SU-DHL-6 (cell line): ENCODE measurements around the gene SBK3.

ENCODE experiments used
- H2AFZ ChIP-seq: fragments of 200-600 bp; sonication (generic); 2 replicates; pipeline ENCODE4 v1.6.1; 2014; ENCODE audit warnings: low read depth, mild to moderate bottlenecking, moderate library complexity, mixed read lengths, antibody characterized with exemption, low read length; ENCODE audit not compliant: severe bottlenecking
- H3F3A ChIP-seq: fragments of 200-600 bp; shearing (Covaris generic); 2 replicates; pipeline ENCODE4 v1.6.0; 2016; ENCODE audit warnings: antibody characterized with exemption, mild to moderate bottlenecking; ENCODE audit not compliant: insufficient read depth
- H3K27ac ChIP-seq: fragments of 200-600 bp; sonication (generic); 2 replicates; pipeline ENCODE4 v1.5.1; 2016; ENCODE audit warnings: low read depth, mild to moderate bottlenecking, low read length, moderate library complexity, mixed read lengths
- H3K27me3 ChIP-seq: fragments of 200-600 bp; sonication (generic), shearing (Covaris generic); 2 replicates; pipeline ENCODE4 v1.6.0; 2014; ENCODE audit warnings: mild to moderate bottlenecking, low read length
- H3K36me3 ChIP-seq: fragments of 200-600 bp; sonication (generic); 2 replicates; pipeline ENCODE4 v1.6.1; 2014; ENCODE audit warnings: mild to moderate bottlenecking, low read length, mixed read lengths
- H3K4me2 ChIP-seq: fragments of 300-600, 200-600 bp; shearing (Covaris generic), sonication (generic); 2 replicates; pipeline ENCODE4 v1.6.0; 2014; ENCODE audit warnings: low read length, low read depth, mild to moderate bottlenecking; ENCODE audit not compliant: poor library complexity, severe bottlenecking
- H3K4me3 ChIP-seq: fragments of 200-600 bp; sonication (generic); 2 replicates; pipeline ENCODE4 v1.5.1; 2014; ENCODE audit warnings: antibody characterized with exemption, low read length, mild to moderate bottlenecking, mixed read lengths; ENCODE audit not compliant: insufficient read depth, poor library complexity, severe bottlenecking
- H3K79me2 ChIP-seq: fragments of 200-600 bp; sonication (generic); 2 replicates; pipeline ENCODE4 v1.6.1; 2014; ENCODE audit warnings: mild to moderate bottlenecking, low read length, moderate library complexity; ENCODE audit not compliant: insufficient read depth
- H3K9ac ChIP-seq: fragments of 200-600 bp; sonication (generic); 2 replicates; pipeline ENCODE4 v1.7.0; 2014; ENCODE audit warnings: mild to moderate bottlenecking, low read length
- H3K9me2 ChIP-seq: fragments of 200-600 bp; sonication (generic); replicated peaks from 2 replicates; pipeline ENCODE4 v1.6.1; 2014; ENCODE audit warnings: low read length; ENCODE audit not compliant: insufficient read depth
- H3K9me3 ChIP-seq: fragments of 200-600 bp; sonication (generic); 2 replicates; pipeline ENCODE4 v1.6.1; 2014; ENCODE audit warnings: low read length, mixed read lengths; ENCODE audit not compliant: insufficient read depth
- H4K20me1 ChIP-seq: fragments of 200-600 bp; sonication (generic); 2 replicates; pipeline ENCODE4 v1.6.1; 2014; ENCODE audit warnings: low read depth, mild to moderate bottlenecking, antibody characterized with exemption, low read length, moderate library complexity, mixed read lengths
- CTCF ChIP-seq: fragments of 200-600 bp; sonication (generic); IDR thresholded peaks from one replicate; pipeline ENCODE4 v1.5.1; 2017; ENCODE audit warnings: antibody characterized with exemption, mild to moderate bottlenecking, low read length, moderate library complexity; ENCODE audit not compliant: insufficient read depth, poor library complexity, severe bottlenecking
- EZH2phosphoT487 ChIP-seq: fragments of 200-600 bp; sonication (generic), shearing (Covaris generic); conservative IDR thresholded peaks from 2 replicates; pipeline ENCODE4 v1.6.1; 2018; ENCODE audit warnings: mild to moderate bottlenecking, antibody characterized with exemption, low read length, moderate library complexity, mixed read lengths

SBK3 gene

GRCh38 chr19:55536951-55537740 lies 8.2 kb downstream of the SBK3 start, which contains the start of gene SBK2:
Gene SBK2 (minus strand): TSS chr19:55537133. CDS start chr19:55536294, 839 bp downstream.
- H2AFZ ChIP-seq, result no peak within 1 kb of the TSS
- H3K27me3 ChIP-seq, result no peaks in the 10 kb centered on the region
- H3K9me2 ChIP-seq, result no peaks in the 10 kb centered on the region
- H3K4me2 ChIP-seq, result no peak within 1 kb of the TSS
- H3K36me3 ChIP-seq, result no peaks in the 10 kb centered on the region
- H3K9ac ChIP-seq, result no peak within 1 kb of the TSS
- no peak for TF ChIP-seq CTCF
- TF ChIP-seq EZH2phosphoT487, result no peak
- H3F3A ChIP-seq, result no peaks in the 10 kb centered on the region
- no peaks in the 10 kb centered on the region for H3K79me2 ChIP-seq
- no peak within 1 kb of the TSS for H3K4me3 ChIP-seq
- no peaks in the 10 kb centered on the region for H4K20me1 ChIP-seq
- H3K27ac ChIP-seq, result no peak within 1 kb of the TSS
- H3K9me3 ChIP-seq, result no peaks in the 10 kb centered on the region

GRCh38 chr19:55536366-55536765 lies 9.0 kb downstream of the SBK3 start:
- Histone ChIP-seq H3K4me2 (no peak overlapping the region), H3K9ac (no peak overlapping the region)

GRCh38 chr19:55535965-55536350 lies 9.4 kb downstream of the SBK3 start:
- H3K4me2 ChIP-seq, result no peak overlapping the region

More at GRCh38 chr19:55536366-55536765, 9.0 kb downstream of the SBK3 start:
- Histone ChIP-seq H3K9me2 (no peaks in the 10 kb centered on the region), H3K79me2 (no peaks in the 10 kb centered on the region), H3F3A (no peaks in the 10 kb centered on the region), H3K27me3 (no peaks in the 10 kb centered on the region), H3K36me3 (no peaks in the 10 kb centered on the region), H3K9me3 (no peaks in the 10 kb centered on the region), H3K27ac (no peak overlapping the region), H4K20me1 (no peaks in the 10 kb centered on the region), H2AFZ (no peak overlapping the region), H3K4me3 (no peak overlapping the region)
- no peak for TF ChIP-seq EZH2phosphoT487
- no peak for TF ChIP-seq CTCF

More at GRCh38 chr19:55535965-55536350, 9.4 kb downstream of the SBK3 start:
- no peak overlapping the region for H3K27ac ChIP-seq
- H3K4me3 ChIP-seq, result no peak overlapping the region
- no peaks in the 10 kb centered on the region for H3K79me2 ChIP-seq
- H3F3A ChIP-seq, result no peaks in the 10 kb centered on the region
- H3K36me3 ChIP-seq, result no peaks in the 10 kb centered on the region
- H3K27me3 ChIP-seq, result no peaks in the 10 kb centered on the region
- H3K9ac ChIP-seq, result no peak overlapping the region
- no peaks in the 10 kb centered on the region for H4K20me1 ChIP-seq
- H2AFZ ChIP-seq, result no peak overlapping the region
- no peaks in the 10 kb centered on the region for H3K9me2 ChIP-seq
- TF ChIP-seq CTCF, result no peak
- TF ChIP-seq EZH2phosphoT487, result no peak
- no peaks in the 10 kb centered on the region for H3K9me3 ChIP-seq
